COLO829 (cell line): ENCODE data around the gene GFPT2.
A peak's percentile ranks its signal among the peaks of the same experiment; 100 is the strongest.
"Not testable (repeated sequence)": the region's sequence is repeated elsewhere in the genome, so short reads cannot be mapped to it uniquely, and the experiment has no call there.

Experiments used
- DNase-seq: peaks from one replicate; pipeline ENCODE4 v3.0.0; 2012; ENCODE audit warnings: low spot score

Gene GFPT2

GRCh38 chr5:180304431-180305375 lies 48.4 kb downstream of the GFPT2 start:
- DNase-seq = no peak

- DNase-seq = no peak
Measured at GRCh38 chr5:180304016-180304292, 49.2 kb downstream of the GFPT2 start.

- no peak for DNase-seq
Measured at GRCh38 chr5:180303226-180304015, 49.7 kb downstream of the GFPT2 start.

- DNase-seq = no peak
Measured at GRCh38 chr5:180302256-180302655, 50.9 kb downstream of the GFPT2 start.

GRCh38 chr5:180301253-180301652 lies 51.9 kb downstream of the GFPT2 start:
- DNase-seq = no peak

- no peak for DNase-seq
Measured at GRCh38 chr5:180299526-180299925, 53.6 kb downstream of the GFPT2 start.

- DNase-seq = not testable (repeated sequence)
Measured at GRCh38 chr5:180299014-180299413, 54.1 kb downstream of the GFPT2 start.

- DNase-seq = no peak
Measured at GRCh38 chr5:180297587-180298282, 55.4 kb downstream of the GFPT2 start.

GRCh38 chr5:180296771-180297170 lies 56.4 kb downstream of the GFPT2 start:
- DNase-seq = no peak

GRCh38 chr5:180294913-180295555 lies 58.1 kb downstream of the GFPT2 start:
- DNase-seq = no peak

GRCh38 chr5:180294411-180294810 lies 58.7 kb downstream of the GFPT2 start:
- DNase-seq = no peak

- peak; percentile 26 for DNase-seq
Measured at GRCh38 chr5:180291943-180292831, 60.9 kb downstream of the GFPT2 start, which contains the start of gene MAPK9. Gene MAPK9 (minus strand): TSS chr5:180292083. CDS start chr5:180280561, 11,522 bp downstream.

- DNase-seq = no peak
Measured at GRCh38 chr5:180291234-180291940, 61.7 kb downstream of the GFPT2 start.

- no peak for DNase-seq
Measured at GRCh38 chr5:180290568-180291233, 62.4 kb downstream of the GFPT2 start.

- no peak for DNase-seq
Measured at GRCh38 chr5:180289966-180290365, 63.2 kb downstream of the GFPT2 start.

- DNase-seq = no peak
Measured at GRCh38 chr5:180289433-180289832, 63.7 kb downstream of the GFPT2 start.

- DNase-seq = no peak
Measured at GRCh38 chr5:180287868-180288267, 65.3 kb downstream of the GFPT2 start.

GRCh38 chr5:180287404-180287803 lies 65.7 kb downstream of the GFPT2 start:
- no peak for DNase-seq

- DNase-seq = no peak
Measured at GRCh38 chr5:180284149-180284548, 69.0 kb downstream of the GFPT2 start.
